HG02970 (cell line): ENCODE data around the gene RNF169.
"Not testable (repeated sequence)": the region's sequence is repeated elsewhere in the genome, so short reads cannot be mapped to it uniquely, and the experiment has no call there.

Source experiments
- ATAC-seq: cut with Tn5 transposase; IDR thresholded peaks from one replicate; pipeline ENCODE4 v1.9.1; 2021; ENCODE audit warnings: mild to moderate bottlenecking, moderate library complexity, moderate number of reproducible peaks; ENCODE audit not compliant: unreplicated experiment, low FRiP score

RNF169 gene

DNA sequence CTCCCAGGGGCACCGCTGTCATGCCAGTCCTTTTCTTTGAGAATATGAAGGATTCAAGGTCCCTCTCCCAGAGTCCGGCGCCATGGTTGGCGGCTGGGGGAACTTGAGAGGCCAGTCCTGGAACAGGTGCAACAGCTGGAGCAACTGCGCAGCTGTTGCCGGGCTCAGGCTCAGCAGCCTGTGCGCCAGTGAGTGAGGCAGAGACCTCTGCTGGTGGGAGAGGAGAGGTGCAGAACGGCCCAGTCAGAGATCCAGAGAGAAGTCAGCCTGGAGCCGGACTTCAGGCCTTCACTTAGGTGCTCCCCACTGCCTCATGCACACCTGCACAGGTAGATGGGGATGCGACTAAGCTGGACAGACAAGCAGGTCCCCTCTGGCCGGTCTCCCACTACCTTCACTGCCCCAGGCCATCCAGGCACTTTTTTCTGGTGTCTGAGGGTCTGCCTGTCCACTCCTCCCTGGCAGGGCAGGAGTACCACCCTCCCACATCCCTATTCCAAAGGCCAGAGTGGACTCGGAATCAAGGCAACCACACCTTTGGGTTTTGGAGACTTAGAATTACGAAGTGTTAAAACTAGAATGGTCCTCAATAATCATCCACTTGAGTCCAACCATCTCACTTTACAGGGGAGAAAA is 22.0 kb upstream of the RNF169 start:
- peak; percentile 74 for ATAC-seq

DNA sequence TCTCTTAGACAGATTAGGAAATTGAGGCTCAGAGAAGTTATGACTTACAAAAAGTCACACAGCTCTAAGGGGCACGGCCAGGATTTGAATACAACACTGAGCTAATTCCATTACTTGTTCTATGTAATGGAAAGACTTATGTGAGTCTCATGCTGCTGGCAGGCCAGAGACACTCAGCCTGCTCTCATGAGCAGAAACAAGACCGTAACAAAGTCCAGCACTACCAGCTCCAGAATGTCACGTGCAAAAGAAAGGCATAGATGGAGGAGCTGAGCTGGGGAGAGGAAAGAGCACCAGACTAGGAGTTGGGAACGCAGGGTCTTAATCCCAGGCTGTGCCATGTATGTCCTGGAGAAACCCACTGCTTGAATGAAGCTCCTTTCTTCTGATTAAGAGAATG is 19.3 kb upstream of the RNF169 start:
- no peak for ATAC-seq

DNA sequence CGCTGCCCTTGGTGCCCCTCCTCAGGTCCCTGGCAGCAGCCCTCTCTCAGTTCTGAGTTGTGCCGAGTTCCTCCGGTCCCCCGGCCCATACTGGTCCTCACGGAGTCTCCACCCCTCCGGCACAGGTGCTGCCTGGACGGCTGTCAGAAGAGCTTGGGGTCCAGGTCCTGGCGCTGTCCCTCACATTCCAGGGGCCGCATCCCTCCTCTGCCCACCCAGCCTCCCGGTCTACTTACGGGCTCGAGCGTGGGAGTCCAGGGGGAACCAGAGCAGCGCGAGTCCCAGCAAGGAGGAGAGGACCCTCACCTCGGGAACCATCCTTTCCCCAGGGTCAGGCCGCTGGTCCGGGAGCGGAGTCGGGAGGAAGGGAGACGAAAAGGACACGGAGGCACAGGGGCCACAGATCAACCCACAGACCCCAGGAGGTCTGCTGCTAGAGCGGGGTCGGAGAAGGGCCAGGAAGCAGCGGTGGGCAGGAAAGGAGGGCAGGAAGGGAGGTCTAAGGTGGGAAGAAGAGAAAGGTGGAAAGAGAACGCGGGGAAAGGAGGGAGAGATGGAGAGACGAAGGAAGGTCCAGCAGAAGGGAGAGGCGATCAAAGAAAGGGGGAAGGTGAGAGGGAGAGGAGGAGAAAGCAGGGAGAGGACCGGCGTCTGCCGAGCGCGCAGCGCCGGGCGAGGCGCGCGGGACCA is 17.9 kb upstream of the RNF169 start:
- no peak for ATAC-seq

DNA sequence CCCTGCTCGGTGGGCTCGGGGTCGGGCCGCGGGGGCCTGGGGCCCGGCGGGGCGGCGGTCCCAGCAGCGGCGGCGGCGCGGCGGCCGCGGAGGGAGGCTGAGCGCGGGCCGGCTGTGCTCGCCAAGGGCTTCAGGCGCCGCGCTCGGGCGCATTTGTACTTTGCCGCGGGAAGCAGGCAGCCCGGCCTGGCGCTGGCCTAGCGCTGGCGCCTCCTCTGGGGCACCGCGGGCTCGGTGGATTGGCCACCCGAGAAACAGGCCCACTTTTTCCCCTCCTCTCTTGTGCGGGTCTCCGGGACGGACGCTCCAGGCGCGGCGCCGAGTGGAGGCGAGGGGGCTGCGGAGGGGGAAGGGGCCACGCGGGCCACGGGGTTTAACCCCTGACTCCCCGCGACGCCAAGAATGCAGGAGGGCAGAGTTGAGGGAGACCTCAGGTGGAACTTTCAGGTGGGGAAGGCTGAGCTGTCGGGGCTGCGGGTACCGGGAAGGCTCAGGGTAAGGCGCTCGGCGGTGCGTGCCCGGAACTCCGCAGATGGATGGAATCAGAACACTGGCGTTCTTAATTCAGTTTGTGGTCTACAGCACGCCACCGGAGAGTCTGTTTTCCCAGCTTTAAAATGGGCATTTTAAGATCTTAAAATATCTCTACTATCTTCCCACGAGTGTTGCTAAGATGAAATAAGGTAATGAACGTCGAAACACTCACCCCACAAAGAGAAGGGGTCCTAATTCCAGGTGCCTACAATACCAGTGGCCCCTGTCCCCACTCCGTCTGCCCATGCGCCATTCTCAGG is 17.2 kb upstream of the RNF169 start, which contains the start of gene CHRDL2:
Gene CHRDL2, minus strand, starts transcription at position 126 of the 794 bp plus-strand sequence. CDS start 538 bp downstream, outside the sequence.
- no peak for ATAC-seq

DNA sequence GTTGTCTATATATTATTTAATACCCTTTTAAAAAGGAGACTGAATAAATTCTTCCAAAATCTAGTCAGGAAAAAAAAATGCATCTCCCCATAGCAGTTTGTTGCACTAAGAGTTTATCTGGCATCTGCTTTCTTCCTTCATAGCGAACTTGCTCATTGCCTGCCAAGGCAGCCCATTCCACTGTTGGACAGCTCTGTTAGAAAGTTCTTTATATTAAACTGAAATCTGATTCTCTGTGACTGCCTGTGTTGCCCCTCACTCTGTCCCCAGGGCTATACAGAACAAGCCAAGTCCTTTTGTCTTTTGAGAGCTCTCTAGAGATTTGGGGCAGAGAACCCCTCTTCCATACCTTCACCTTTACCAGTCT is 14.1 kb upstream of the RNF169 start:
- no peak for ATAC-seq

DNA sequence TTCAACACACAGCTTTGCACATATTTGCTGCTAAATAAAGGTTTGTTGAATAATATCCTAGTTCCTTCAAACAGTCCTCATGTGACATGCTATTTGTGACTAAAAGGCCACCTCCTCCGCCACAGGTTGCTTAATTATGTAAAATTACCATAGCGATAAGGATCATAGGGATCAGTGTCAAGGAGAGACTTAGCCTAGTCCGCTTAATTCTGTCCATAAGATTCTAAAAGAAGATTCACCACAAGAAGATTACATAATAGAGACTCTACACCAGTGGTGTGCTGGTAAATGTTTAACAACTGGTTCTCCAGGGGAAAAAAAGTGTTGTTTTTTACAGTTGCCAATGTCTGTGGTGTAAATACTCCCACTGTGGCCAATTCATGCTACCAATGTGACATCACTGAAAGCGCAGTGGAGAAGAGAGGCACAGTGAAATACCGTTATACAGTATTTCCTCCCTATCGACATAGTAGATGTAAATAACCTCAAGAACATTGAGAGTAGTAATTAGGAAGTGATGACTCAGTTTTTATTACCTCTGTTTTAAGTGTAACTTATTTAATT is 13.2 kb upstream of the RNF169 start:
- no peak for ATAC-seq

DNA sequence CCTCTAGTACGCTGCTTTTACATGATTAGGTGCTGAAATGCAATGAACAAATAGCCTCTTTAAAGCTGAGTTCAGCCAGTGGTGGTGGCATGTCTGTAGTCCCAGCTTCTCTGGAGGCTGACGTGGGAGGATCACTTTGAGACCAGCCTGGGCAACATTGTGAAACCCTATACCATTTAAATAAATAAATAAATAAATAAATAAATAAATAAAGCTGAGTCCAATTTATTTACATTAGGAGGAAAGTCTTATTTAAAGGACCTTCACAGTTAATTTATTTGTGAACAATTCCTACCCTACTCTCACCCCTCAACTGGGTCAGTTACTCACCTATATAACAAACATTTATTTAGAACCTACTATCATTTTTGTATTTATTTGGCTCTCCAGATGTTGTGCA is 12.6 kb upstream of the RNF169 start:
- no peak for ATAC-seq

DNA sequence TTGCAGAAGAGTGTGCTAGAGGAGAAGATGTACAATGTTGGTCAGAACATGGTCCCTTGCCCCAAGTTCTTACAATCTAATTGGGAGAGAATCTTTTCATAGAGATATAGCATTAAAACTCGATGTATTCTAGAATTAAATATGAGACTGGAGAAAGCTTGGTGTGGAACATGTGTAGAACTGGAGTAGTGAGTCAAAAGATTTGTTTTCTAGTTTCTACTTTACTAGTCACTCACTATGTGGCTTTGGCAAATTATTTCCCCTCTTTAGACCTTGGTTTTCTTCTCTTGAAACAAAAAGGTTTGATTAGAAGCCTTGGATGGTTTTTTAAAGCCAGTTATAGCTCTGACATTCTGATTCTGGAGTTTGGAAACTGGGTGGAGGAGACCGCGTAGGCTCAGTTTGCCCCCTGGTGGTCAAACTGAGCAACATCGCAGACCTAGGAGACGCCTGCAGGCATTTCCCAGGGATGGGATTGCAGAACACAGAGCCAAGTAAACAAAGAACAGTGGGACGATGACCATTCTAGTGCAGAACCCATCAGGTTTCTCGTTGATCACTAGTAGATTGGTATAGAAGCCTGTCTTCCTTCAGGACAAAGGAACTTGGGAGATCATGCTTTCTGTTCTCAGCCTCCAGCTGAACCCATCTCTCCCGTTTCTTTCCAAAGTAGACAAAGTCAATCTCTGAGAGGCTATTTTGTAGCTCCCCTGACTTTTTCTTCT is 8.9 kb upstream of the RNF169 start:
- no peak for ATAC-seq

DNA sequence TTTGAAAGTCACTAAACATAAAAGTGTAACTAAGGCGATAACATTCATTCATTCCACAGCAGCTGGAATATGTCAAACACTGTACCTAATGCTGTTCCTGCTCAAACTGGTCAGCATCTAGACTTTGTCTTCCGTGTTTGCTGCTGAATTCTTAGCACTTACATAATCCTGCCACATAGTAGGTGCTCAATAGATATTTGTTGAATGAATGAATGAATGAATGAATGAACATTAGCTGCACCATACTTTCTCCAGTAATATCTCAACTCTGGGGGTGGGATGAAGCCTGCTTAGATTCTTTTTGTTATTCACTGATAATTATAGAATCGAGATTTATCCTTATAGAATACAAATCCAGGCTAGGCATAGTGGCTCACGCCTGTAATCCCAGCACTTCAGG is 6.6 kb upstream of the RNF169 start:
- no peak for ATAC-seq

DNA sequence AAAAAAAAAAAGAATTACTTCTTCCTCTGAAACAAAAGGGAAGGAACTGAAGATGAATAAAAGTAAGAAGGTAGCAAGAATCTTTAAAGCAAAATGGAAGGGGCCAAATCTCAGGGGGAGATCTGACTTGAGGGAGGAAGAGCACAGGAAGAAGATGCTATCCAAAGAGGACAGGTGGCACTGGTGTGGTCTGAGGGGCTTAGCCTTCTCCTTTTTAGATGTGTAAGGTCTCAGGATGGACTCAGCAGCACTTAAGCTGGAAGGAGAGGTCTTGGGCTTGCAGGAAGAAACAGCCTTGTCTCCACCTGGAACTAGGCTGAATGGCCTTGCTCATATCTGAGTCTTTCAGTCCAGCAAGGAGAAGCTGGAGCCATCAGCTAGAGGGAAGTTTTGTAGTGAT is 5.0 kb upstream of the RNF169 start:
- no peak for ATAC-seq

DNA sequence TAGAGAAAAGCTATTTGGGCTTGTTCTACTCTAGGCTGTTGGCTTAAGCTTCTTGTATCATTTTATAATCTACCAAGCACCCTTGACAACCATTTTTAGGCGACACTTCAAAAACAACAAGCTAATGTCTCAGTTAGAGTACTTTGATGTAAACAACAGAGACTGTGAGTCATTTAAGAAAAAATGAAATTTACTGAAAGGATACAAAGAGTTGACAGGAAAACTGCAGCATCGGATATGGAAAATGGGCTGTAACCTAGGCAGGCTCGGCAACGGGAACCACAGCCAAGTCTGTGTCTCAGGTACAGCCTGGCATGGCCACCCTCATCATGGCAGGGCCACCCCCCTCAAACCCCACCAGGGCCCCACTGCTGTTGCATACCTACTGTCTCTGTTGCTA is 4.4 kb upstream of the RNF169 start:
- no peak for ATAC-seq

DNA sequence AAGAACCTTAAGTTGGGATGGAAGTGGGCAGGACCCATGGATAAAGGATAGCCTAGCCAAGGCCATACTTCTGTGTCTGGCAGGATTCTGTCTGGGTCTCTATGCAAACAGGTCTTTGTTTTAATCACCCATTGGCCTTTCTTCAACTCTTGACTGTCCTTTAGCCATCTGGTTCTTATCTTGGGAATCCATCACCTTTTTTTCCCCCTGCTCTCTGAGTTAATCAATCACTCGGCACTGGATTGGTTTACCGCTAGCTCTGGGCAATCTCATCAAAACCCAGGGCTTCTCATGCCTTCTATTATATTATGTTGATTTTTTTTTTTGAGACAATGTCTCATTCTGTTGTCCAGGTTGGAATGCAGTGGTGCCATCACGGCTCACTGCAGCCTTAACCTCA is 1.8 kb upstream of the RNF169 start:
- no peak for ATAC-seq

DNA sequence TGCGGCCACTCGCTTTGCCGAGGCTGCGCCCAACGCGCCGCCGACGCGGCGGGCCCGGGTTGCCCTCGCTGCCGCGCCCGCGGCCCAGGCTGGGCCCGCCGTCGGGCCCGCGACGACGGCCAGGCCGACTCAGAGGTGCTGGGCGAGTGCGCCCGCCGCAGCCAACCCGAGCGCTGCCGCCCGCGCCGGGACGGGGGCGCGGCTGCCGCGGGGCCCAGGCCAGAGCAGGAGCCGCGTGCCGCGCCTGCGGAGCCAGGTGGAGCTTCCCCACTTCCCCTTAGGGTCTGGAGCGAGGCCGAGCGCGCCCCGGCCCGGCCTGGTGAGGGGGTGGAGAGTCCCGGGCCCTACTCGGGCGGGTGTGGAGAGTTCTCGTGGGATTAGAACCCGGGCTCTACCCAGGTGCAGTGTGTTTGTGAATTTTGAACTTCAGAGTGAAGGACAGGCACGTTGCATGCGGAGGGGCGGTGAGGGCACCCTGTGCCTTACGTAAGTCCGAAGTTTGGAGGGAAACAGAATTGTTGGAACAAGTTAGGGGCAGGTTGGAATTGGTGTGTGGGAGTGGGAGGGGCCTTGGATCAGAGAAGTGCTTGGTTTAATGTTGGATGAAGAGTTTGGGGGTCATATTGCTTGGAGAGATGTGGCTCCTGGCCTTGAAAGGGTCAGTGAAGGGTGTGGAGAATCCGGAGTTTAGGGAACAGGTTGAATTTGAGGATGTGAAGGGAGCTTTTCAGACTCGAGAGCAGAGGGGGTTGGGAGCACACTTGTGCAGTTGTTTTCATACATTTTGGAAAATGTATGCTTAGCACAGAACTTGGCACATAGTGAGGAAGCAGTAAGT is 697 bp downstream of the RNF169 start:
- ATAC-seq: peak; percentile 55

DNA sequence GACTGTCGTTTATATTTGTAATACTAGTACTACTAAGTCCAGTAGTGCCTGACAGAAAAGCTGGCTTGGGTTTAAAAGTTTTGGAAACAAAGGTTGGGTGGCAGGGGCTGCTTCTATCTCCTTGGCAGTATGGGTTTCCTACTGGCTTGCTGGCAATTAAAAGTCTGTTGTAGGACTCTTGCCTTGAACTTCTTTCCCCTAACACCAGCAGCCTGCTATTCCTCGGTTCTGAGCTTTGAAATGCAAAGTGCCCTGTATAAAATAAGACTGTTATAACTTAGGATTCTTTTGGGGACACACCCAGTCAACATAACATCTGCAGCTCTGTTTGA is 1.3 kb downstream of the RNF169 start:
- ATAC-seq: no peak

DNA sequence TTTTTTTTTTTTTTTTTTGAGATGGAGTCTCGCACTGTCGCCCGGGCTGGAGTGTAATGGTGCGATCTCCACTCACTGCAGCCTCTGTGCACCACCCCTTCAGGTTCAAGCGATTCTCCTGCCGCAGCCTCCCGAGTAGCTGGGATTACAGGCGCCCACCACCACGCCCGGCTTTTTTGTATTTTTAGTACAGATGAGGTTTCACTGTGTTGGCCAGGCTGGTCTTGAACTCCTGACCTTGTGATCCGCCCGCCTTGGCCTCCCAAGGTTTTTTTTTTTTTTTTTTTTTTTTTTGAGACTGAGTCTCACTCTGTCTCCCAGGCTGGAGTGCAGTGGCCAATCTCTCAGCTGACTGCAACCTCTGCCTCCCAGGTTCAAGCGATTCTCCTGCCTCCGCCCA is 1.9 kb downstream of the RNF169 start:
- ATAC-seq: not testable (repeated sequence)

DNA sequence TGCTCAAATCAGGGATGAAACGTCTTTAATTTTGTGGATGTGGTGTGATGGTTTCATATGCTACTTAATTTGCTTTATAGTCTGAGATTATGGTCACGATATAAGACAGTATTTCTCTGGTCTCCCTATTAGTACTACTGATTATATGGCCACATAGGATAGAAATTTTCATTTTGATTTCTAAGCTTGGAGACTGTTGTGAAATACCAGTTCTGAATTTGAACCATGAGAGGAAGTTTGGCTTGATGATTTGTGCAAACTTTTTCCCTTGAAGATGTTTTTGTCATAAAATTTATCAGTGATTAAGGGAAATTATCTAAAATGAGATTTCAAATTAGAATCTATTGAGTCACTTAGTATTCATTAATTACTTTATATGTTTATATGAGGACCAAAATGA is 2.7 kb downstream of the RNF169 start:
- ATAC-seq: no peak

DNA sequence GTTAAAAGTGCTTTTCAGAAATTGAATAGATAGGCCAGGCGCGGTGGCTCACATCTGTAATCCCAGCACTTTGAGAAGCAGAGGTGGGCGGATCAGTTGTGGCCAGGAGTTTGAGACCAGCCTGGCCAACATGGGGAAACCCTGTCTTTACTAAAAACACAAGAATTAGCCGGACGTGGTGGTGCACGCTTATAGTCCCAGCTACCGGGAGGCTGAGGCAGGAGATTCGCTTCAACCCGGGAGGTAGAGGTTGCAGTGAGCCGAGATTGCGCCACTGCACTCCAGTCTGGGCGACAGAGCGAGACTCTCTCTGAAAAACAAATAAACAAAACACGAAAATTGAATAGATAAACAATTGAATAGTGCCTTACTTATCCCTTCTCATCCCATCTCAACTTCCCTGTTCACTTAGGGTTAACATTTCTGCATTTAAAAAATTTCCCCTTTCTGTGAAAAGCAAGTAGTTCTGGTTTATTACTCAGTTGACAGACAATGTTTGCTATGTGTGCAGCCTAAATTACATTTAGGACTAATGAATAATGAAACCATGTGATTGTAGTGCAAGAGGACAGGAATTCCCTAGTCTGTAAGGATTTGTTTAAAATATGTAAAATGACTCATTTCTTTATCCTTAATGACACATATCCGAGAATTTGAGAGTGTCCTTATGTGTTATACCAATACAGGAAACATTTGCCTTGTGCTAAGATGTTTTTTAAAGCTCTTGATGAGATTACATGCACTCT is 6.0 kb downstream of the RNF169 start:
- ATAC-seq: no peak

DNA sequence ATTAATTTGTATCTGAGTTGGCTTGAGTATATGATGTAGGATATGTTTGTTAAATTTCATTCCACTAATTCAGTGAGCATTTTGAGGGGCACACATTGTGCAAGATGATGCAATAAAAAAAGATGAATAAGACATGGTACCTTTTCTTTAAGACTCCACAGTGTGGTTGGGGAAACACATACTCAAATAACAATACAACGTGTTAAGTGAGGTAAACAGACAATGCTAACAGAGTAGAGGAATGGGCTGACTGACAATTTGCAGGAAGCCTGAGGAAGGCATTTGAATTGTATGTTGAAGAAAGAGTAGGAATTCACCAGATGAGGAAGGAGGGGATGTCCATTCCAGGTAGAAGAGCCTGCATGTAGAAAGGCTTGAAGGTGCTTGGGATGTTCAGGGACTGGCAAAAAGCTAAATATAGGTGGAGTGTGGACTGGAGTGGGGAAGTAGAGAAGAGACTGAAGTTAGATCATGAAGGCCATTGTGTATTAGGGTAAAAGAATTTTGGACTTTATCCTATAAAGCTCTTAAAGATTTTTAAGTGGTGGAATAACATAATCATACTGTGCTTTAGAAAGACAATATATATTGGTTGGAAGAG is 6.8 kb downstream of the RNF169 start:
- ATAC-seq: no peak

DNA sequence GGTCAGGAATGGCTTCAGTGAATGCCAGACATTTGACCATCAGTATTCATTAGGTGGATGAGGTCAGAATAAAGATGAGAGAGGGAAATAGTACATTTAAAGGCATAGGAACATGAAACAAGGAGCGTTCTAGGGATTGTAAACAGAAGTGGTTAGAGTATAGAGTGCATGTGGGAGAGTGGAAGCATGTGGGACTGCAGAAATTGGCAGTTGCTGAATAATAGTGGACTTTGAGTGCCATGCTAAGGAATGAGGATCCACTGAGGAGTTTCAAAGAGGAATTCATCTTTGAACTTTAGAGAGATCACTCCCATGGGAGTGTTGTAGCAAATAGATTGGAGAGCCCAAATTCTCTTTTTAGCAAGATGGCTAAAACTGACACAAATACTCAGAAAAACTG is 7.9 kb downstream of the RNF169 start:
- ATAC-seq: no peak
